ENCODE data around the gene PRPF18.

PRPF18 gene

GRCh38 chr10:13604357-13605040 is 17.7 kb downstream of the PRPF18 start:
- DNase-seq (ENCODE audit: low read depth), result no peak

DNA sequence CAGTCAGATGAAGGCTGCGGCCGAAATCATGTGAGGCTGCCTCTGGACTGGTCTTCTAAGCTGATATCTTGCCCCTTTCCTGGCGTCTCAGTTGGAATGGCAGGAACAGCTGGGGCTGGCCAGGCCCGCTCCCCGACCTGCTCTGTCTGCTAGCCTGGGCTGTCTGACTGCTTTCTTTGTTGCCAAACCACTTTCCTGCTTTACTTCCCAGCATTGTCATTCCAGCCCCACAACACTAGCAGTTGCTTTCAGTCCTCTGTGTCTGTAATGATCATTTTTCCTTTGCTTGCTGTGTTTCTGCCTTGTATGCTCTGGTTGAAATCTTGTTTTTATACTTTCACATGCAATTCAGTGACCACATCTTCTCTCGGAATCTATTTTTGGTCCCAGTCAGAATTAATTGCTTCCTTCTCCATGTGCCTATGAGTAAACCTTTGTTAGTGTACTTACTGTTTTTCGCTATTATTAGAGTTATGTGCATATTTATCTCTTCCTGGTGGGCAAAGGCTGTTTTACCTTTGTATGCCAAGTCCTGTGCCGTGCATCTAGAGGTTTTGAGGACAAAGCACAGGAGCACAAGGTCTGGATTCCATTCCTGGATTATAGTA is 21.6 kb downstream of the PRPF18 start:
- DNase-seq (ENCODE audit: low read depth), result no peak

GRCh38 chr10:13612654-13613373 is 26.0 kb downstream of the PRPF18 start:
- DNase-seq (ENCODE audit: low read depth), result no peak

- no peak for DNase-seq (ENCODE audit: low read depth)
Measured at GRCh38 chr10:13613519-13613918, 26.8 kb downstream of the PRPF18 start.

- no peak for DNase-seq (ENCODE audit: low read depth)
Measured at GRCh38 chr10:13614530-13615332, 28.0 kb downstream of the PRPF18 start.

GRCh38 chr10:13615650-13616300 is 29.0 kb downstream of the PRPF18 start:
- DNase-seq (ENCODE audit: low read depth), result no peak

DNA sequence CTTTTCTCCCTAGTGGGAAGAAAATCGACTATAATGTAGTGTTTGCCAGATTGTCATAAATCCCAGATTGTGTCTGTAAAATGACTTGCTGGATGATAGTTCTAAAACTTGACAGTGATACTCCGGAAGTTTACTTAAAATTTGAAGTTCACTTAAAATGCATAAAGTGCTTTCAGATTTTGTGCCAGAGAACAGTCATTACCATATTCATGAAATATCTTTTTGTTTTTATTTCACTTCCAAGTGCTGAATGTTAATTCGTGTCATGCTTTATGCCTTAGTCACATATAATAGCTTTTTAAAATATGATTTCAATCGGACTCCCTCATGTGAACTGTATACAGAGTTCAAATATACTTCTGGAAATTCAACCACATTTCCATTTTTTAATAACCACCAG is 30.4 kb downstream of the PRPF18 start:
- DNase-seq (ENCODE audit: low read depth), result no peak

DNA sequence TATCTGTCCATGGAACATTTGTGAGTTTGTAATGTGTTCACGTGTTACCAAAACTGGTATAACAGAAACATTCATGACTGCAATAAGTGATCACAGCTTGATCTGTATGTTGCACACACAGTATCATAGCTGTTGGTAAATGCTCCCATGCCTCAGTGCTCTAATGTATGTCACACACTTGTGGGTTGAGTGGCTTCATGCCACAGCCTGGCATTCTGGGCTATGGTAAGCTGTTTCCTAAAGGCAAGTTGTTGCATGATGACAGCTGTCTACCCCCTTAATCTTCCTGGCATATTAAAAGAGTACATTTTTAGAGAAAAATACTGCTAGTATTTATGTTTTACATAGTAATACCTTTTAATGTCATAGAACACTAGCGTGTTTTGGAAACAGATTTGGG is 35.2 kb downstream of the PRPF18 start:
- no peak for DNase-seq (ENCODE audit: low read depth)

DNA sequence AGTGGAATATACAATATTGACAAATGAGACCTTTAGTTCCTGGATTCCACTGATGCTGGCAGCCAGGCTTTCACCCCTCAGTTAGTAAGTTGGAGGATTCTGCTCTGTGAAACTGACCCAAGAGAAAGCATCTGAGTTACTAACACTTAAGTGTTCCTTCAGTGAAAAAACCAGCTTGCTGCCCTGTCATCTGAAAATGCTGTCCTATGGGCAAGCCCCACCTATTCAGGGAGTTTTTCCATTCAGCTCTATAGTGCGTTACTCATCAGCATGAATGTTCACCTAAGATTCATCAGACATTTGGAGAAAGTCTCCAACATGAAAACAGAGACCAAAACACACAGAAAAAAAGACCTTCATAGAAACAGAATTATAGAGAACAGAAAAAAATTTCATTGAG is 37.9 kb downstream of the PRPF18 start:
- no peak for DNase-seq (ENCODE audit: low read depth)

GRCh38 chr10:13627459-13628310 is 40.9 kb downstream of the PRPF18 start:
- no peak for DNase-seq (ENCODE audit: low read depth)

DNA sequence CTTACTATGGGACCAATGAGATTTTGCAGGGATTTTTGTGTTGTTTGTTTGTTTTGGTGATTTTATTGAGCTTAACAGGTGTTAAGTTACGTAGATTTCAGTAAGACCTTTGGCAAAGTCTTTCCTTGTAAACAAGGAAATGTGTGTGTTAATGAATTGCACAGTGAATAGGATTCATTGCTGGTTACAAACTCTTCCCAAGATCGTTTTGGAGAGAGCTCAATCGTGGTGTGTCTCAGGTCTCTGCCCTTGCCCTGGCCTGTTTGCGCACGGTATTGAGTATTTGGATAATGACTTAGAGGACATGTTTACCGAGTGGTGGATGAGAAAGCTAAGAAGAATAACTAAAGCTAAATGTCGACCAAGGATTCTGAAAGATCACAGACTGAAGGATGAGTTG is 41.9 kb downstream of the PRPF18 start:
- DNase-seq (ENCODE audit: low read depth), result no peak

- no peak for DNase-seq (ENCODE audit: low read depth)
Measured at GRCh38 chr10:13629116-13629515, 42.4 kb downstream of the PRPF18 start.

- DNase-seq (ENCODE audit: low read depth), result no peak
Measured at GRCh38 chr10:13630231-13630630, 43.5 kb downstream of the PRPF18 start.

- no peak for DNase-seq (ENCODE audit: low read depth)
Measured at GRCh38 chr10:13631594-13631993, 44.8 kb downstream of the PRPF18 start.

- no peak for DNase-seq (ENCODE audit: low read depth)
Measured at GRCh38 chr10:13632440-13632839, 45.7 kb downstream of the PRPF18 start.

DNA sequence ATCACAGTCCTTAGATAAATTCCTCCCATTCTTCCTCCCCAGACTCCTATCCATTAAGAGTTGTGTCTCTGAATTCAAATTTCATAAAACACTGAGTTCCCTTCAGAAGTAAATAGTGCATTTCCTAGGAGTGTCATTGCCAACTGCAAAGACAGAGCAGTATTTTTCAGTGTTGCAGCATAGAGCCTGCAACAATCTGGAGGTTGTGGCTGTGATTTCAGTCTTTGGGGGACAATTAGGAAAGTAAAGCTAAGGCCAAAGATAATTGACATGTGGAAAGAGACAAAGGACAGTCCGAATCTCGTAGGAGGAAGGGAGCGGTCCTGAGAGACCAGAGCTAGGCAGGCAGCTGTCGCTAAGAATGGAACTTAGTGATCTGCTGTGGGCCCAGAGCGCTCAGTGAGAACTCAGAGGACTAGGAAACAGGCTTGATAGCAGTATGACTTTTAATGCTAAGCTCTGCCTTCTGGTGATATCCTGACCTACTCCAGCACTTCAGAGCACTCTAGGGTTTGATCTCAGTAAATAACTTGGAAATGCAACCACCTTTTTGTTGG is 46.2 kb downstream of the PRPF18 start:
- DNase-seq (ENCODE audit: low read depth), result no peak

DNA sequence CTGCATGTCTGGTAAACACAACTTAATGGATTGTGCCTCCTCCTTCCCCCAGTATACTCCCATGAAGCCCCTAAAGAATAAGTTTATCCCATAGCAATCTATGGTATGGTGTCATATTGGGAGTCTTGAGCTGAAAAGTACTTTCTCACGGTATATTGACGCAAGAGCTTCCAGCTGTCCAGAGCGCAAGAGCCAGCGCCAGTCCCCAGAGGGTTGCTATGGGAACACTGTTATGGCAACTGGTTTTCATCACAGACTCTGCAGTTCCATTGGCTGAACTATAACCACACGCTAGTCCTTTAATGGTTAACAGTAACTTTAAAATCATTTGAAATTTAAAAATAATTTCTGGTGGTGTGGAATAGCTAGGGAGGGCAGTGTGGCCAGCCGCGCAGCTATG is 46.9 kb downstream of the PRPF18 start:
- no peak for DNase-seq (ENCODE audit: low read depth)

- no peak for DNase-seq (ENCODE audit: low read depth)
Measured at GRCh38 chr10:13634207-13634606, 47.4 kb downstream of the PRPF18 start.

DNA sequence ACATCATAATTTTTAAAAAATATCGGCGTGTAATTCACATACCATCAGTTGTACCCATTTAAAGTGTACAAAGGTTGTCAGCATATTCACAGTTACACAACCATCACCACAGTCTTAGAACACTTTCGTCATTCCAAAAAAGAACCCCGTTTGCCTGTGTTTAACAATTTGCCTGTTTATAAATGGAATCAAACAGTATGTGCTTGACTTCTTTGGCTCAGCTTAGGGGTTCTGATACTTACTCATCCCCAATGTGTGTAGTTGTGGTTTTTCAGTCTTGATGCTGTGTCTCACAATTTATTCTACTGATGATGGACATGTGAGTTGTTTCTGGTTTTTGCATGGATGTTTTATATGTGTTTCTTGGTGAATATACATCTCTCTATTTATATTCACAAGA is 50.0 kb downstream of the PRPF18 start:
- DNase-seq (ENCODE audit: low read depth), result no peak

DNA sequence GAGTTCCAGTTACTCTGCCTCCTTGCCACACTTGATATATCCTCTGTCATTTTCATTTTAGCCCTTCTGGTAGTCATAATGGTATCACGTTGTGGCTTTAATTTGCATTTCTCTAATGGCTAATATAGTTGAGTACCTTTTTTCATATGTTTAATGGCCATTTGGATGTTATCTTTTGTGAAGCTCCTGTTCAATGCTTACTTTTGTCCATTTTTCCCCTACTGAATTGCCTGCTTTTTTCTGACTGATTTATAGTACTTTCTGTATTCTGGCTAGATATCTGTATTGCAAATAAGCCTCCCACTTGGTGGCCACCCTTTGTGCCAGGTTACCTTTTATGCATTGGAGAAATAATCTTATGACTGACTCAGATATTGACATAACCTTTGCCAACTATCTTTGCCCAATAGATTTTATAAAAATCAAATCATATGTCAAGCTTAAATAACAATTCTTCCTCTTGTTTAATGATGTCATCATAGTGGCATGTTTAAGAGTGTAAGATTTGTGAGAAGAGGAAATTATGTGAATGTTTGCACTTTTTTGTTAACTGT is 50.6 kb downstream of the PRPF18 start:
- no peak for DNase-seq (ENCODE audit: low read depth)

Data from activated T-cell treated with anti-CD3 and anti-CD28 coated beads for 48 hours (primary cell).